ENCODE data around the gene FGD5.

GRCh38 chr3:14891135-14892132 is 72.7 kb downstream of the FGD5 start:
- TF ChIP-seq CTCF (IDR thresholded peaks at IDR 0.05; ENCODE audit: low read depth, low read length, poor library complexity, severe bottlenecking) (no peak), EZH2phosphoT487 (IDR thresholded peaks at IDR 0.05; ENCODE audit: borderline replicate concordance, low read length) (no peak)
